Measurements from ENCODE around the gene TLE4. TPM values are rescaled to one million over a fixed set of nuclear protein-coding genes. Genes with fewer than 3 reads are reported as not detected.

TLE4 gene
- total RNA-seq, 1 experiment from 2014 or later = 17.9 TPM

DNA sequence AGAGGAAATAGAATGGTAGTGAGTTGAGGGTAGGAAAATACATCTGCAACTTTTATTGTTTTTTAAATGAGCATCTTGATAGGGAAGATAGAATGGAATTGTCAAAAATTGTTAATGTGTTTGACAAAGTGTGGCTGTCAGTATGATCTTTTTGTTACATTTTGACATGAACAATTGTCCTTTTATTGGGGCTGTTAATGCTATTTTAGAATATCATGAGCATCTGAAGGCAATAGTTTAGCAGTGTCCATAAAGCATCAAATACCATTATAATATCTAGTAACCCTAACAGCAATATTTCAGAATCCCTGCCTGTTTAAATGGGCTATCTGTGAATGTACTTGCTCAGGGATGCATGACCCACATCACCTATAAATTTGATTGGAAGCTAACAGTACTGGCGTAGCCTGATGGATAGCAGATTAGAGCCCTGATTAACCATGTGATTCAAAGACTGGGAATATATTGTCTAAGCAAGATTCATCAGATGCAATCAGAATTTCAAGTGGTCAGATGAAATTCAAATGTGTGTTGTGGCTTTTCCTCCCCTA lies 37.8 kb downstream of the TLE4 start:
- no peak overlapping the region for H3K27ac ChIP-seq (ENCODE audit: low read length)
- no peak overlapping the region for H3K4me2 ChIP-seq (ENCODE audit: low read length)
- no peaks in the 10 kb centered on the region for H3K9me2 ChIP-seq (replicated peaks; ENCODE audit: low read length)
- H3K27me3 ChIP-seq (ENCODE audit: low read length) = no peaks in the 10 kb centered on the region
- ChIA-PET CTCF (no interaction called here), POLR2A (ENCODE audit: unreplicated experiment) (no interaction called here)
- H3K4me1 ChIP-seq (ENCODE audit: insufficient read depth, low read length) = no peaks in the 10 kb centered on the region
- H3K79me2 ChIP-seq (ENCODE audit: low read length) = no peaks in the 10 kb centered on the region
- no peaks in the 10 kb centered on the region for H3F3A ChIP-seq (ENCODE audit: low read length, unreplicated experiment)
- H3K9ac ChIP-seq (ENCODE audit: low read length) = no peak overlapping the region
- H3K36me3 ChIP-seq (ENCODE audit: low read depth, low read length) = no peaks in the 10 kb centered on the region
- H2AFZ ChIP-seq (ENCODE audit: low read length) = no peak overlapping the region
- no peaks in the 10 kb centered on the region for H4K20me1 ChIP-seq (ENCODE audit: low read length)
- TF ChIP-seq EZH2phosphoT487 (IDR thresholded peaks at IDR 0.05; ENCODE audit: borderline replicate concordance, low read length) = no peak
- TF ChIP-seq, protein P1, sequence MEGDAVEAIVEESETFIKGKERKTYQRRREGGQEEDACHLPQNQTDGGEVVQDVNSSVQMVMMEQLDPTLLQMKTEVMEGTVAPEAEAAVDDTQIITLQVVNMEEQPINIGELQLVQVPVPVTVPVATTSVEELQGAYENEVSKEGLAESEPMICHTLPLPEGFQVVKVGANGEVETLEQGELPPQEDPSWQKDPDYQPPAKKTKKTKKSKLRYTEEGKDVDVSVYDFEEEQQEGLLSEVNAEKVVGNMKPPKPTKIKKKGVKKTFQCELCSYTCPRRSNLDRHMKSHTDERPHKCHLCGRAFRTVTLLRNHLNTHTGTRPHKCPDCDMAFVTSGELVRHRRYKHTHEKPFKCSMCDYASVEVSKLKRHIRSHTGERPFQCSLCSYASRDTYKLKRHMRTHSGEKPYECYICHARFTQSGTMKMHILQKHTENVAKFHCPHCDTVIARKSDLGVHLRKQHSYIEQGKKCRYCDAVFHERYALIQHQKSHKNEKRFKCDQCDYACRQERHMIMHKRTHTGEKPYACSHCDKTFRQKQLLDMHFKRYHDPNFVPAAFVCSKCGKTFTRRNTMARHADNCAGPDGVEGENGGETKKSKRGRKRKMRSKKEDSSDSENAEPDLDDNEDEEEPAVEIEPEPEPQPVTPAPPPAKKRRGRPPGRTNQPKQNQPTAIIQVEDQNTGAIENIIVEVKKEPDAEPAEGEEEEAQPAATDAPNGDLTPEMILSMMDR (conservative IDR thresholded peaks at IDR 0.05; ENCODE audit: low read depth, low read length) = no peak
- no peak for TF ChIP-seq EZH2 (IDR thresholded peaks at IDR 0.05; ENCODE audit: low read length, unreplicated experiment)
- no peak for ATAC-seq
- H3K9me3 ChIP-seq (ENCODE audit: low read length) = no peaks in the 10 kb centered on the region
- intact Hi-C loops (cut with micrococcal nuclease) = no loop called here
- BruUV-seq (replicated peaks) = no TSS peak
- H3K4me3 ChIP-seq (ENCODE audit: low read length) = no peak overlapping the region
- no peak for DNase-seq

DNA sequence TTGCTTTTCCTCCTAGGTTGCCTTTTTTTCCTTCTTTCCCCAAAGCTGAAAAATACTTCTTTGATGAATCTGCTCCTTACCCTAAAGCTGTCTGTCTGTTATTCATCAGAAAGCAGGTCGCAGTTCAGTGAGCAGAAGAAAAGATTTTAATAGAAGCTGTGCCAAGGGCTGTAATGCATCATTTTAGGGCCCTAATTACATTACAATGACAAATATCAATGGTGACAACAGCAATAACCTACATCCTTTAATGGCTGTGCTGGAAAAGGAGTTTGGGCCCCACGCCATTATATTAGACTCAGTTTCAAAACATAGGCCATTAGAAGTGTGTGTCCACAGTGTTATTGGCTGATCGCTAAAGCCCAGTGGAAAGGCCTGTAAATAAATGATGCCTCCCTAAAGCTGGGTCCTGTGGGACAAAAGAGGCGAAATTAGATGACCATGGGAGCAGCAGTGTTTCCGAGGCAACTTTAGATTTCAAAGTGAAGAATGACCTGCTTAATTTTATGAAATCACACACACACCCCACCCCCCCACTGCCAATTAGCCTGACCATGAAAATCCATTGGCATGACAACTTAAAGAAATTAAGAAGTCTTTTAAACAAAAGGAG lies 38.4 kb downstream of the TLE4 start:
- H3K9me2 ChIP-seq (replicated peaks; ENCODE audit: low read length) = no peaks in the 10 kb centered on the region
- H3F3A ChIP-seq (ENCODE audit: low read length, unreplicated experiment) = no peaks in the 10 kb centered on the region
- POLR2A ChIA-PET (ENCODE audit: unreplicated experiment) = no interaction called here
- H3K9ac ChIP-seq (ENCODE audit: low read length) = no peak overlapping the region
- H2AFZ ChIP-seq (ENCODE audit: low read length) = no peak overlapping the region
- no peak overlapping the region for H3K4me2 ChIP-seq (ENCODE audit: low read length)
- no peak for TF ChIP-seq EZH2 (IDR thresholded peaks at IDR 0.05; ENCODE audit: low read length, unreplicated experiment)
- TF ChIP-seq, protein P1 (conservative IDR thresholded peaks at IDR 0.05; ENCODE audit: low read depth, low read length) = no peak
- TF ChIP-seq EZH2phosphoT487 (IDR thresholded peaks at IDR 0.05; ENCODE audit: borderline replicate concordance, low read length) = no peak
- H3K4me1 ChIP-seq (ENCODE audit: insufficient read depth, low read length) = no peaks in the 10 kb centered on the region
- intact Hi-C loops (cut with micrococcal nuclease) = no loop called here
- ATAC-seq (no peak), DNase-seq (no peak)
- H3K79me2 ChIP-seq (ENCODE audit: low read length) = no peaks in the 10 kb centered on the region
- CTCF ChIA-PET = no interaction called here
- H3K27me3 ChIP-seq (ENCODE audit: low read length) = no peaks in the 10 kb centered on the region
- no peaks in the 10 kb centered on the region for H3K36me3 ChIP-seq (ENCODE audit: low read depth, low read length)
- no peak overlapping the region for H3K4me3 ChIP-seq (ENCODE audit: low read length)
- BruUV-seq (replicated peaks) = no TSS peak
- H4K20me1 ChIP-seq (ENCODE audit: low read length) = no peaks in the 10 kb centered on the region
- no peaks in the 10 kb centered on the region for H3K9me3 ChIP-seq (ENCODE audit: low read length)
- no peak overlapping the region for H3K27ac ChIP-seq (ENCODE audit: low read length)

DNA sequence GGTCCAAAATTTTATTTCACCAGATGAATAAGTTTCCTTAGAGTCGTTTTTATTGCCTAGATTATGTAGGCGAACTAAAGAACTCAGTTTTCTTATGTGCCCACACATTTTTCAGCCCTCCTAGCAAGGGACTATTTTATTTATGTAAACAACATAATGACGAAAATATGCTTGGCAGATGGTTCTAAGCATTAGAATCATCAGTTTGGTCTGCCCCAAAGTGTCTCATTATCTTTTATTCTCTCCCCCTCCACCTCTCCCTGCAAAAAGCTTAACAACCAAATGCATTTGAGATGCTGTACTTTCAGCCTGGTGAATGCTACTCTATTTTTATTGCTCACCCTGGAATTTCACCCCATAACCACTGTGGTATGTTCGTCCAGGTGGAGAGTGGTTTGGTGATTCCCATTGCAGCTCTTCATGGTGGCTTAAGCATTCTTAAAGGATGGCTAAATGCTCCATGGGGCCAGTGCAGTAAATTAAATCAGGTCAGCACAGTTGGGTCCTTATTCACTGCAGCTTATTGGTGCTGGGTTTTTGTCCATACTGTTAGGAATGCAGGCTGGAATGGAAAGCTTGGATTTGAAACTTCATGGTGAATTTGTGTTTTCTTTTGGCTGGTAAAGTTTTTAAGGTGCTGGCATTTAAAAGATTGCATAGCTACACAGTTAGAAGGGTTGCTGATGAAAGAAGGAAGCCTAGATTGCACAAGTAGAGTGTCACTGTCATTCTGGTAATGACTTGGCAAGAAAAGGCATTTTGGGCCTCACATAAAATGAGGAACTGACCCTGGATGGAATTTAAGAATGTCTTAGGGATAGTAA lies 39.2 kb downstream of the TLE4 start:
- Histone ChIP-seq H3K4me2 (ENCODE audit: low read length) (no peak overlapping the region), H3K27me3 (ENCODE audit: low read length) (no peaks in the 10 kb centered on the region), H3K4me1 (ENCODE audit: insufficient read depth, low read length) (no peaks in the 10 kb centered on the region), H3K27ac (ENCODE audit: low read length) (no peak overlapping the region), H2AFZ (ENCODE audit: low read length) (no peak overlapping the region), H3F3A (ENCODE audit: low read length, unreplicated experiment) (no peaks in the 10 kb centered on the region), H3K4me3 (ENCODE audit: low read length) (no peak overlapping the region), H3K9me2 (replicated peaks; ENCODE audit: low read length) (no peaks in the 10 kb centered on the region), H3K9me3 (ENCODE audit: low read length) (no peaks in the 10 kb centered on the region), H3K79me2 (ENCODE audit: low read length) (no peaks in the 10 kb centered on the region), H3K9ac (ENCODE audit: low read length) (no peak overlapping the region), H3K36me3 (ENCODE audit: low read depth, low read length) (no peaks in the 10 kb centered on the region), H4K20me1 (ENCODE audit: low read length) (no peaks in the 10 kb centered on the region)
- POLR2A ChIA-PET (ENCODE audit: unreplicated experiment) = no interaction called here
- CTCF ChIA-PET = no interaction called here
- TF ChIP-seq, protein P1 (conservative IDR thresholded peaks at IDR 0.05; ENCODE audit: low read depth, low read length) = no peak
- TF ChIP-seq EZH2phosphoT487 (IDR thresholded peaks at IDR 0.05; ENCODE audit: borderline replicate concordance, low read length) = no peak
- TF ChIP-seq EZH2 (IDR thresholded peaks at IDR 0.05; ENCODE audit: low read length, unreplicated experiment) = no peak
- ATAC-seq (no peak), DNase-seq (peak; percentile 27)
- BruUV-seq (replicated peaks) = no TSS peak
- intact Hi-C loops (cut with micrococcal nuclease) = no loop called here

Measured in PC-3 (cell line).